Measurements from ENCODE around the gene ZNF23.

ZNF23 gene

DNA sequence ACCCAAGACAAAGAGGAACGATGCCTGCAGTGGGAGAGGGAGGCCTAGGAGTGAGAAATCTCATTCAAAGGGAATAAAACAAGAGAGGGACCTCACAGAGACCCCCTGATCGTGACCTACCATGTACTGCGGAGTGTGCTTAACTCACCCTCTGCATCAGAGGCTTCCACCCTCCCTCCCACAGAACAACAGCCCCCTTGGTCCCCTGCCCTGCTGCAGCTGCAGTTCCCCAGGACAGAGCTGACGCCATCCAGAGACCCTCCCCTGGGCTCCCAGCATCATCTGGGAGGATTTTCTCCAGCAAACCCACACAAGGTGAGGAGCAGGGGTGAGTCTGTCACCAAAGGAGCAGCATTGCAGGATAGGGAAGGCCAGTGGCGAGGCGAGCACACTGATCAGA, 60.0 kb downstream of the ZNF23 start:
- Histone ChIP-seq H2BK120ac (ENCODE audit: low read depth, low read length) (no peak overlapping the region), H3K9ac (ENCODE audit: low read length) (no peak overlapping the region), H3K18ac (ENCODE audit: low read length) (no peak overlapping the region), H3K4ac (ENCODE audit: low read depth, low read length) (no peak overlapping the region), H3K27me3 (ENCODE audit: insufficient read depth, low read length, poor library complexity) (no peaks in the 10 kb centered on the region), H3K79me1 (ENCODE audit: low read length) (no peaks in the 10 kb centered on the region), H2BK5ac (ENCODE audit: low read length) (no peak overlapping the region), H3K79me2 (ENCODE audit: control insufficient read depth, insufficient read depth, low read length) (no peaks in the 10 kb centered on the region), H2AK5ac (ENCODE audit: low read length) (no peak overlapping the region), H4K5ac (ENCODE audit: low read length) (no peak overlapping the region), H3K27ac (ENCODE audit: low read depth, low read length) (no peak overlapping the region), H3K23ac (ENCODE audit: low read length) (no peak overlapping the region), H3K36me3 (ENCODE audit: control insufficient read depth, insufficient read depth, low read length) (no peaks in the 10 kb centered on the region), H3K56ac (ENCODE audit: low read length) (no peak overlapping the region), H3K4me3 (ENCODE audit: low read length) (no peak overlapping the region), H3K4me1 (ENCODE audit: control insufficient read depth, low read depth, low read length) (no peaks in the 10 kb centered on the region), H3K4me2 (ENCODE audit: low read length) (no peak overlapping the region), H2BK15ac (replicated peaks; ENCODE audit: low read depth) (no peak overlapping the region), H4K8ac (ENCODE audit: low read depth, low read length) (no peak overlapping the region)
- WGBS (ENCODE audit: extremely low coverage, insufficient coverage, low lambda C conversion rate): no CpG with 5 or more reads among the region's 6 CpGs
- no peak for DNase-seq

DNA sequence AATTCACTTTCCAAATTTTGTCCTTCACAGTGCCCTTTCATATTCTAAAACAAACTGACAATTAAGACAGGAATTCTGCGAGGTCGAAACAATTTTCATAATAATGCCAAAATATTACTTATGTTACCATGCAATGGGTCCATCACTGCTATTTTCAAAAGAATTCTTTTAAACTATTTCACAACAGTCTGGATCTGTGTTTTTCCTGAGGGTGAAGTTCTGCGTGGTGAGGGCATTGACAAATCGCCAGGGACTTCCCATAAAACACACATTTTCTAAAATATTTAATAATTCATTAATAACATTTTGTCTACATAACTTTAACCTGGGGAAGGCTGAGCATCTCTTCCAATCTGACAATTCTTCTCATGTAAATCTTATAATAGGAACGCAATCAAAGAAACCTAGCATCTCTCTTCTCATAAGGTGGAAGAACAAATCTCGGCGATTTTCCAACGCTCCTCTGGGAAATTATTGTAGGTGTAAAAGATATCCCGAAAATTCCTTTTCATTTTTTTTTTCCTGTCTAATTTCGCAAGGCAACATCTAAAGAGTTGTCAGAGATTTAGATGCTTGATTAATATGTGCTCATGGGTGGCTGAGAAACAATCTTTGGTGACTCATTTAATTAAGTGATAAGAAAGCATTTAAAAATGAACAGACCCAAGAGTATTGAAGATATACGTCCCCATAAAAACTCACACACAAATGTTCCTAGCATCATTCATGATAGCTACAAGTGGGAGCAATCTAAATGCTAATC, 62.1 kb downstream of the ZNF23 start:
- Histone ChIP-seq H3K18ac (ENCODE audit: low read length) (no peak overlapping the region), H4K5ac (ENCODE audit: low read length) (no peak overlapping the region), H4K8ac (ENCODE audit: low read depth, low read length) (no peak overlapping the region), H3K23ac (ENCODE audit: low read length) (no peak overlapping the region), H2AK5ac (ENCODE audit: low read length) (no peak overlapping the region), H3K79me1 (ENCODE audit: low read length) (no peaks in the 10 kb centered on the region), H3K4me3 (ENCODE audit: low read length) (no peak overlapping the region), H3K4me1 (ENCODE audit: control insufficient read depth, low read depth, low read length) (no peaks in the 10 kb centered on the region), H2BK15ac (replicated peaks; ENCODE audit: low read depth) (no peak overlapping the region), H3K27ac (ENCODE audit: low read depth, low read length) (no peak overlapping the region), H3K56ac (ENCODE audit: low read length) (no peak overlapping the region), H3K4ac (ENCODE audit: low read depth, low read length) (no peak overlapping the region), H3K79me2 (ENCODE audit: control insufficient read depth, insufficient read depth, low read length) (no peaks in the 10 kb centered on the region), H3K27me3 (ENCODE audit: insufficient read depth, low read length, poor library complexity) (no peaks in the 10 kb centered on the region), H3K4me2 (ENCODE audit: low read length) (no peak overlapping the region), H2BK120ac (ENCODE audit: low read depth, low read length) (no peak overlapping the region), H2BK5ac (ENCODE audit: low read length) (no peak overlapping the region), H3K9ac (ENCODE audit: low read length) (no peak overlapping the region), H3K36me3 (ENCODE audit: control insufficient read depth, insufficient read depth, low read length) (no peaks in the 10 kb centered on the region)
- DNase-seq: no peak
- WGBS (ENCODE audit: extremely low coverage, insufficient coverage, low lambda C conversion rate): no CpG with 5 or more reads among the region's 11 CpGs
